HG03139 (cell line): ENCODE measurements around the gene RBBP9.
"Not testable (repeated sequence)": the region's sequence is repeated elsewhere in the genome, so short reads cannot be mapped to it uniquely, and the experiment has no call there.

ENCODE experiments used
- ATAC-seq: cut with Tn5 transposase; IDR thresholded peaks from one replicate; pipeline ENCODE4 v1.9.1; 2021; ENCODE audit not compliant: unreplicated experiment

RBBP9 gene

GRCh38 chr20:18496740-18497592 is at the start of gene RBBP9:
Gene RBBP9 (minus strand): TSS chr20:18497225. CDS start chr20:18497167, 58 bp downstream.
- peak; percentile 98 for ATAC-seq

DNA sequence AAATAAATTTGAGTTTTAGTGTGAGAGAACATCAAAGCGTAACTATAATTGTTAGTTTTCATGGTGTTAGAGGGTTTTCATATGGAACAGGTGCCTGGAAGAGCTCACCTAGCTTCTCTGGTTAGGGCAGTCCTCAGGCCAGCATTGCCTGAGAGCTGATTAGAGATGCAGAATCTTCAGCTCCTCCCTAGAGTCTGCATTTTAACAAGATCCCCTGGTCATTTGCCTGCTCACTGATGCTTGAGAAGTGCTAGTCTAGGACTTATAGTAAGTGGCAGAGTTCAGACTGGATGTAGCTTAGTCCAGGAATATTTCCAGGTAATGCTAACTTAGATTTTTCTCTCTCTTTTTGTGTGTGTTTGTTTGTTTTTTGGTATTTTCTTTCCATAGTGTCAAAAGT is 48.5 kb upstream of the RBBP9 start:
- ATAC-seq, result no peak

DNA sequence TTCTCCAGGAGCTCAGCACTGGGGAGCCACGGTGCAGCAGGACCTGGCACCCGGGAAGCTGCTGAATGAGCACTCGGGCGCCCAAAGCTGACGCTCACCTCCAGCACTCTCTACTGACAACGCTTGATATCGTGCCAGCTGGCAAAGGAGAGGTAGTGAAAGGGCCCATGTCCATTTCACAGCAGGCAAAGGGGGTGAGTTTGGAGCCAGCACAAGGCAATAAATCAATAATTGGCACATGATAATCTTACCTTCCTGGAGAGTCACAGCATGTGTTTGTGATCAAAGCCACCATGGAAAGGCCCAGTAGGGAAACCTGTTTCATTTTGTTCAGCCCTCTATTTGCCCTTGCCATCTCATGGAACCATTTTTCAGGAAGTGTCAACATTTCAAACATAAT is 46.9 kb upstream of the RBBP9 start:
- ATAC-seq, result no peak

DNA sequence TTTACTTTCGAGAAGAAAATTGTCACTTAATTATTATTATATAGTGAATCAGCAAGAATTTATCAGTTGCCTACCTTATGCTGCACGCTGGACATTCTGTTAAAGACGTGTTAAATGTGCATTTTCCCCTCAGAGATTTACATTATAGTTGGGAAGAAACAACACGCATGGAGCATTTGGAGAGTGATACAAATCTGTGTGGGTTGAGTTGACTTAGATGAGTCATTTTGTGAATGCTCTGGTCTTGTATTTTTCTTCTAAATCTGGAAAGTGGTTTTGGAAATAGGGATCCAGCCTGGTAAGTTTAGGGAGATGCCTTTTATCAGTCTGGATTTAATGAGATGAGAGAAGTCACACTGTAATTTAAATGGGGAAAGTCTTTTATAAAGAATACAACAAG is 46.2 kb upstream of the RBBP9 start:
- ATAC-seq, result no peak

- no peak for ATAC-seq
Measured at GRCh38 chr20:18541741-18542140, 44.7 kb upstream of the RBBP9 start.

GRCh38 chr20:18537651-18538050 is 40.6 kb upstream of the RBBP9 start:
- no peak for ATAC-seq

GRCh38 chr20:18533978-18534644 is 37.1 kb upstream of the RBBP9 start:
- ATAC-seq, result no peak

- ATAC-seq, result no peak
Measured at GRCh38 chr20:18533491-18533890, 36.5 kb upstream of the RBBP9 start.

GRCh38 chr20:18532626-18533025 is 35.6 kb upstream of the RBBP9 start:
- no peak for ATAC-seq

GRCh38 chr20:18529041-18529440 is 32.0 kb upstream of the RBBP9 start:
- no peak for ATAC-seq

GRCh38 chr20:18527836-18528235 is 30.8 kb upstream of the RBBP9 start:
- no peak for ATAC-seq

GRCh38 chr20:18527339-18527738 is 30.3 kb upstream of the RBBP9 start:
- no peak for ATAC-seq

- not testable (repeated sequence) for ATAC-seq
Measured at GRCh38 chr20:18526761-18527160, 29.7 kb upstream of the RBBP9 start.

DNA sequence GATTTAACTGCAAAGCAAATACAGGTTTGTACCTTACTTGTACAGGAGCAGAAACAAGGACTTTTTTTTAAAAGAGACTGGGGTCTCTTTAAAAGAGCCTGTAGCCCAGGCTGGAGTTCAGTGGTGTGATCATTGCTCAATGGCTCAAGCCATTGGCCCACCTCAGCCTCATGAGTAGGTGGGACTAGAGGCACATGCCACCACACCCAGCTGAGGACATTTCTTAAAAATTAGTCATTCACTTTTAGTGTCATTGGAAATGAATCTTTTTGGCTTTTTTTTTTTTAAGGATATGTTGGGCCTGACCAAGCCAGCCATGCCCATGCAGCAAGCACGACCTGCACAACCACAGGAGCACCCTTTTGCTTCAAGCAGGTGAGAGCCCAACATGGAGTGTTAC is 27.6 kb upstream of the RBBP9 start:
- no peak for ATAC-seq

GRCh38 chr20:18523066-18523465 is 26.0 kb upstream of the RBBP9 start:
- ATAC-seq, result no peak

- ATAC-seq, result not testable (repeated sequence)
Measured at GRCh38 chr20:18522066-18522465, 25.0 kb upstream of the RBBP9 start.

DNA sequence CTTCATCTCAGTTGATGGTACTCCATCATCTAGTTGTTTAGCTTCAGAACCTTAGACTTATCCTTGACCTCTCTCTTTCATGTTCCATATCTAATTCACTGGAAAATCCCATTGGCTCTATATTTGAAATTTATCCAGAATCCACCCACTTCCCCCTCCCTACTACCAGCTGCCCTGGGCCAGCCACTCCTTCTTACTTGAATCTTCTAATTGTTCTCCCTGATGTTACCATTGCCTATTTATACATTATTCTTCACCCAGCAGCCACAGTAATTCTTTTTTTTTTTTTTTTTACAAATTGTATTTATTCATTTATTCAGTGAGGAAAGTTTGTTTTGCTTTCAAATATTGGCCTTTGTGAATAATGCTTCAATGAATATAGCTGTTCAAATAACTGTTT is 18.9 kb upstream of the RBBP9 start:
- ATAC-seq, result no peak

GRCh38 chr20:18514127-18514526 is 17.1 kb upstream of the RBBP9 start:
- no peak for ATAC-seq

GRCh38 chr20:18513208-18513607 is 16.2 kb upstream of the RBBP9 start:
- ATAC-seq, result no peak

DNA sequence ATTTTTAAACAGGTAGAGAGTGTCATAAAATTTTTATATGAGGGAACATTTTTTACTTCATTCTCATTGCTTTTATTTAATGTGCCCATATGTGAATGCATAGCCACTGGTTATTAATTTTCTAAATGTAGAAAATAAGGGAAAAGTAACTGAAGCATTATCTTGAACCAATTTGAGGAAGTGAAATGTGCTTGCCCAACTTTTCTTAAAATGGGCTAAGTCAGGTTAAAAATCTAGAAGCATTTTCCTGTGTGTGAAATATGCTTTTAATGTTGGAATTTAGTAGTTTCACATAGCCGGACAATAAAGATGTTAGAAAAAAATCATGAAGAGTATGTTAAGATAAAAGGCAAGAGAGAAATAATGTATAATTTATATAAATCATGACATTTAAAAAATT is 14.5 kb upstream of the RBBP9 start:
- ATAC-seq, result no peak

DNA sequence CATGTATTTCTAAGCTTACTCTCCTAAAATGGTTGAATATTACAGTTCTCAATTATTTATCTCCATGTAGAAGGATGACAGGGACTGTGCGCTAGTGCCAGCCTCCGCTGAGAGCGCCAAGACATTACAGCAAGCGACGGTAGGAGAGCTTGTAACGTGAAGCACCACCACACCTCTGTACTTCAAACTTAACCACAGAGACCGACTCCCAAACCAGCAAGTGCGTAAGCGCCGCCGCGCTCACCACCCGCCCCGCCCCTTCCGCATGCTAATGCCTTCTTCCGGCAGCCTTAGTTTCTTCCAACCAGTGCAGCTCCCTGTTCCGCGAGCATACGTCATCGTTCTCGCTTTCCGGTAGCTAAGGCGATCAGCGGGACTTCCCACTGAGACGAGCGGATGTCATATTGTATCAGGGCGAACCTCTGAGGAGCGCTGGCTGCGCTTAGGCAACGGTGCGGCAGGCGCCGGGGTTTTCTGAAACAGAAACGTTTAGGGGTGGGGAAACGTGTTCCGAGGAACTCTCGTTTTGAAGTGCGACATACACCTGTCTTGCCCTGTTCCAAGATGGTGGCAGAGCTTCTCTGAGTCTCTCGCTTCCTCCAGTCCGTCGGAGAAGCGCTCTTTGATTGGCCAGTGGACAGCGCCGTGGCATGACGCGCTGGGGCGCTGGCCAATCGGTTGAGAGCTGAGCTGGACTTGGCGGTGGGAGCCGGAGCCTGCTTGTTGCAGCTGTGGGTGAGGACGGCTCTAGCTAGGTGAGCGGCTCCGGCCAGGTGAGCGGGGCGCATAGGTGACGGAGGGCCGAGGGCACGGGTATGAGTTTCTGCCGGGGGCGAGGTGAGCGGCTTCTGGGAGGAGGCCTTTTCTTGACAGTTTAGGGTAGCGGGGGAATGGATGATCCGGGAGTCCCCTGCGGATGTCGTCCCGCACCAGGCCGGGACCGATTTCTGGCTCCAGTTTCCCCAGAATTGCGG is 10.5 kb upstream of the RBBP9 start, which contains the start of gene SEC23B:
TSS of gene SEC23B (plus strand) at position 723 of the 974 bp plus-strand sequence. CDS start 2,896 bp downstream, outside the sequence.
- peak; percentile 94 for ATAC-seq
